ENCODE data around the gene RIMOC1. TPM values are rescaled to one million over a fixed set of nuclear protein-coding genes. Genes with fewer than 3 reads are reported as not detected.

Gene RIMOC1
- total RNA-seq, 1 donor from 2014 or later, result 28.2 TPM

DNA sequence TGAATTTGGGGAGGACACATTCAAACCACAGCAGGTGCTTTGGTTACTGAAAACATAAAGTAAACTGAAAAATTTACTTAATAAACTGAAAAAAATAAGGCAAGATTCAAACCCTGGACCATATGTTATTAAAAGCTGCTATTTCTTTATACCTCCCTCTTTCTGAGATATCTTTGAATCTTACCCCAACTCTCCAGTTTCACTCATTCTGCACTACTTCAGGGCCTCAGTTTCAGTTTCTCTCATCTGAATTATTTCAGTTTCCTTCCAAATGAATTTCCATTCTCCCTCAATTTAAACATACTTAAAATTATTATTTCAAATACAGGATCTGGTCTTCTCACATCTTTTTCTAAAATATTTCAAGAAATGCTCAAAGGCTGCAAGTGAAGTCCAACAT lies 29.0 kb upstream of the RIMOC1 start:
- no peak for DNase-seq
- H3K27ac ChIP-seq, result no peak overlapping the region
- H3K4me1 ChIP-seq, result peaks cover 9% of the 10 kb centered on the region
- intact Hi-C loops (cut with DNase I), result no loop called here
- TF ChIP-seq, protein P1, sequence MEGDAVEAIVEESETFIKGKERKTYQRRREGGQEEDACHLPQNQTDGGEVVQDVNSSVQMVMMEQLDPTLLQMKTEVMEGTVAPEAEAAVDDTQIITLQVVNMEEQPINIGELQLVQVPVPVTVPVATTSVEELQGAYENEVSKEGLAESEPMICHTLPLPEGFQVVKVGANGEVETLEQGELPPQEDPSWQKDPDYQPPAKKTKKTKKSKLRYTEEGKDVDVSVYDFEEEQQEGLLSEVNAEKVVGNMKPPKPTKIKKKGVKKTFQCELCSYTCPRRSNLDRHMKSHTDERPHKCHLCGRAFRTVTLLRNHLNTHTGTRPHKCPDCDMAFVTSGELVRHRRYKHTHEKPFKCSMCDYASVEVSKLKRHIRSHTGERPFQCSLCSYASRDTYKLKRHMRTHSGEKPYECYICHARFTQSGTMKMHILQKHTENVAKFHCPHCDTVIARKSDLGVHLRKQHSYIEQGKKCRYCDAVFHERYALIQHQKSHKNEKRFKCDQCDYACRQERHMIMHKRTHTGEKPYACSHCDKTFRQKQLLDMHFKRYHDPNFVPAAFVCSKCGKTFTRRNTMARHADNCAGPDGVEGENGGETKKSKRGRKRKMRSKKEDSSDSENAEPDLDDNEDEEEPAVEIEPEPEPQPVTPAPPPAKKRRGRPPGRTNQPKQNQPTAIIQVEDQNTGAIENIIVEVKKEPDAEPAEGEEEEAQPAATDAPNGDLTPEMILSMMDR (IDR thresholded peaks at IDR 0.05), result no peak
- no peaks in the 10 kb centered on the region for H3K27me3 ChIP-seq
- H3K36me3 ChIP-seq, result no peaks in the 10 kb centered on the region
- no peaks in the 10 kb centered on the region for H3K9me3 ChIP-seq
- no peak for ATAC-seq
- no peak overlapping the region for H3K4me3 ChIP-seq

DNA sequence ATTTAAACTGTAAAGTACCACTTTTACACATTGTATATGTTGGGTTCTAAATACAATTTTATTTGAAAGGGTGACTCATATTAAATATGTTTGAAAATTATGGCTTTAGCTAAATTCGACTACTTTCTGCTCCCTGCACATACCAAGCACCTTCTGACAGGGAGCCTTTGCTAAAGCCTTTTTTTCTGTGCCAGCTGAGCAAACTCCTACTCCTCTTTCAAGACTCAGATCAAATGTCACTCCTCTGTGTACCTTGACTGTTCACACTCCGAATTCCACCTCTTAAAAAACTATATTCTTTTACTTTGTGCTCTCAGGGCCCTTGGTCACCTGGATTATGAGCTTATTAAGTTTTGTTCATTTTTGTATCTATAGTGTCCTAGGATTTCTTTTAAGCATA lies 27.5 kb upstream of the RIMOC1 start:
- no peaks in the 10 kb centered on the region for H3K36me3 ChIP-seq
- no peaks in the 10 kb centered on the region for H3K9me3 ChIP-seq
- H3K27ac ChIP-seq, result no peak overlapping the region
- H3K4me3 ChIP-seq, result no peak overlapping the region
- H3K4me1 ChIP-seq, result no peaks in the 10 kb centered on the region
- H3K27me3 ChIP-seq, result no peaks in the 10 kb centered on the region
- no peak for ATAC-seq
- intact Hi-C loops (cut with DNase I), result no loop called here
- DNase-seq, result no peak
- TF ChIP-seq, protein P1 (IDR thresholded peaks at IDR 0.05), result no peak

DNA sequence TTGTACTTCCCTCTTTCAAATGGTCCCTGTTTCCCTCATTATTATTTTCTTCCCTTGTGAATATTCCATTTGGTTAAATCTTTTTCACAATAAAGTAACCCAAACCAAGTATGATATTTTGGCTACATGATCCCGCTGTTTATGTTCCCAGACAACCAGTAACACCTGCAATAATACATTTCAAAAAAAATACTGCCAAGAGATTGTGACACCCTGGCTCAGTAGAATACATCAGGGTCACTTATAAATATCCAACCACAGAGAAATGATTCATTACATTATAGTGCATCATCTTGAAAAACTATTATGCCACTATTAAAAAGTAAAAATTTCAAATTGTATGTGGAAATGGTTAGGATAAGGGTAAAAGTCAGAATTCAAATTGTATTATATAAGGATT lies 26.7 kb upstream of the RIMOC1 start:
- no peaks in the 10 kb centered on the region for H3K36me3 ChIP-seq
- no peak for ATAC-seq
- intact Hi-C loops (cut with DNase I), result no loop called here
- no peaks in the 10 kb centered on the region for H3K9me3 ChIP-seq
- TF ChIP-seq, protein P1 (IDR thresholded peaks at IDR 0.05), result no peak
- no peaks in the 10 kb centered on the region for H3K4me1 ChIP-seq
- no peak for DNase-seq
- no peak overlapping the region for H3K27ac ChIP-seq
- H3K4me3 ChIP-seq, result no peak overlapping the region
- no peaks in the 10 kb centered on the region for H3K27me3 ChIP-seq

DNA sequence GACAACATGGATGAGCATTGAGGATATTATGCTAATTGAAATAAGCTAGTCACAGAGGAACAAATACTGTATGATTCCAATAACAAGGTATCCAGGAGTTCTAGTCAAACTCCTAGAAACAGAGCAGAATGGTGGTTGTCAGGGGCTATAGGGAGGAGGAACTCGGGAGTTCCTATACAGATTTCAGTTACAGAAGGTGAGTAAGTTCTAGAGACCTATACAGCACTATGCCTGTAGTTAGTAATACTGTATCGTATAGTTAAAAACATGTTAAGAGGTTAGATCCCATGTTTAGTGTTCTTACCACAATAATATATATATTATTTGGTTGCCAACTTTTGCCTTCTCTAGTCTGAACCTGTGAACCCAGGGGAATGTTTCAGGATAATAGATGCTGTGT lies 26.0 kb upstream of the RIMOC1 start:
- Histone ChIP-seq H3K4me3 (no peak overlapping the region), H3K9me3 (no peaks in the 10 kb centered on the region), H3K27ac (no peak overlapping the region), H3K27me3 (no peaks in the 10 kb centered on the region), H3K4me1 (no peaks in the 10 kb centered on the region), H3K36me3 (no peaks in the 10 kb centered on the region)
- ATAC-seq, result no peak
- TF ChIP-seq, protein P1 (IDR thresholded peaks at IDR 0.05), result no peak
- DNase-seq, result no peak
- intact Hi-C loops (cut with DNase I), result no loop called here

DNA sequence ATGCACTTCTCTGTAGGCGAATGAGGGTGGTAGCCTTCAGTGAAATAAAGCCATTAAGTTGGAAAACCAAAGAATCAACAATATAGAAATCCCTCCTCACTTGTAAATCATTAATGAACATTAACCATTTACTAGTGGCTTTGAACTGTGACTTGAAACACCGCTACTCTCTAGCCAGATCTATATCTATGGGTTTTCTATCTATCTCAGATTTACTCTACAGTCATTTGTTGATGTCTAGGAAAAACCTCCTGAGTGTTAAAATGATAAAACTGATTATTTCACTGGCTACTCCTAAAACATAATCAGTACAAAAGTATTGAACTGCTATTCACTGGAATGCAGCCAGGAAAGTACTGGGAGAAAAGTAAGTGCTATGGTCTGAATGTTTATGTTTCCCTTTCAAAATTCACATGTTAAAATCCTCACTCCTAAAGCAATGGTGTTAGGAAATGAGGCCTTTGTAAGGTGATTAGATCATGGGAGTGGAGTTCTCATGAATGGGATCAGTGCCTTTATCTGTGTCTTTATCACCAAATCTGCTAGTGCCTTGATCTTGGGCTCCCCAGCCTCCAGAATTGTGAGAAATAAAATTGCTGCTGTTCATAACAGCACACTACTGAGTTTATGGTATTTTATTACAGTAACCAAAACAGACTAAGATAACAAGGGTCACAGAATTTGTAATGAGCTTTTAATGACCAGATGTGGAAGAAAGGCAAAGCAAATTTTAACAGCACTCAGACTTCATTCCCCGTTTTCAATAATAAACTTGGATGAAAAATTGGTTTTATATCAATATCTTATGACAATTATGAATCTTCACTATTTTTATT lies 25.3 kb upstream of the RIMOC1 start:
- intact Hi-C loops (cut with DNase I), result no loop called here
- H3K36me3 ChIP-seq, result no peaks in the 10 kb centered on the region
- no peaks in the 10 kb centered on the region for H3K4me1 ChIP-seq
- H3K9me3 ChIP-seq, result no peaks in the 10 kb centered on the region
- ATAC-seq, result no peak
- no peak for DNase-seq
- H3K27ac ChIP-seq, result no peak overlapping the region
- H3K27me3 ChIP-seq, result no peaks in the 10 kb centered on the region
- TF ChIP-seq, protein P1 (IDR thresholded peaks at IDR 0.05), result no peak
- no peak overlapping the region for H3K4me3 ChIP-seq

Measured in upper lobe of right lung (tissue), 1 donor.